HG03045 (cell line): ENCODE measurements around the gene PHACTR4.
"Not testable (repeated sequence)": the region's sequence is repeated elsewhere in the genome, so short reads cannot be mapped to it uniquely, and the experiment has no call there.

ENCODE experiments used
- ATAC-seq: cut with Tn5 transposase; IDR thresholded peaks from one replicate; pipeline ENCODE4 v1.9.1; 2021; ENCODE audit warnings: mild to moderate bottlenecking, moderate library complexity; ENCODE audit not compliant: unreplicated experiment

PHACTR4 gene

DNA sequence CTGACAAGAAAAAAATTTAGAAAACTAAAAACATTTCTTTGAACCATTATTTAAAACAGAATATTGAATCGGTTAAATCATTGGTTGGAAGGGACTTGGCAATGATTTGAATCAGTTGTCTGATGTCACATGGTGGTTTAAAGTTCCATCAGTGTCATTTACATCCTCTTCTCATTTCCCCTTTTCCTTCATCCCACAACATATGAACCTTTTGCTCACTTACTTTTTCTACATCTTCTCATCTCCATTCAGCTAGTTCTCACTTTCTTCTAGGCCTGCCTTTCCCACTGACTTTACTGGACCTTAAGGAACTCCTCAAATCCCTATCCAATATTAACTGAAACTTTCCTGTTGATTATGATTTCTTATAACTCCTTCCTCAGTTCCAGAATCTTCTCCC is 58.5 kb downstream of the PHACTR4 start:
- ATAC-seq = no peak

GRCh38 chr1:28428990-28429520 is 59.5 kb downstream of the PHACTR4 start:
- no peak for ATAC-seq

DNA sequence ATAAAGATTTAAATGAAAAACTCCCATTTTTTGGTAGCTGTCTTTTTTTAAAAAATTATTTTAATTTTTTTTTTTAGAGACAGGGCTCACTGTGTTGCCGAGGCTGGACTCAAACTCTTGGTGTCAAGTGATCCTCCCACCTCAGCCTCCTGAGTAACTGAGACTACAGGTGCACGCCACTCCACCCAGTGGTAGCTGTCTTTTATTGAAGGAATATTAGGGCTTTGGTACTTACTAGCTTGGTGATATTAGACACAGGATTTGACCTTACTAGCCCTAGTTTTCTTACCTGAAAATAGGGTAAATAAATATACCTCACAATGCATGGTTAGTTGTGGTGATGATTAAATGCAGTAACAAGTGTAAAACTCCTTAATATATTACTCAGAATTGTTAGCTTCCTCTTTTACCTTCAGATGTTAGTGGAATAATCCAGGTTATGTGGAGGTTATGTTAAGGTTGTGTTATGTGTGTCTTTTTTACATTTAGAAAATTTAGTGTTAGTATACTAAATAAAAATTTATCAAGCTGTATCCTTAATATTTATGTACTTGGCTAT is 66.8 kb downstream of the PHACTR4 start:
- ATAC-seq = no peak

GRCh38 chr1:28437264-28437923 is 67.9 kb downstream of the PHACTR4 start:
- ATAC-seq = no peak

DNA sequence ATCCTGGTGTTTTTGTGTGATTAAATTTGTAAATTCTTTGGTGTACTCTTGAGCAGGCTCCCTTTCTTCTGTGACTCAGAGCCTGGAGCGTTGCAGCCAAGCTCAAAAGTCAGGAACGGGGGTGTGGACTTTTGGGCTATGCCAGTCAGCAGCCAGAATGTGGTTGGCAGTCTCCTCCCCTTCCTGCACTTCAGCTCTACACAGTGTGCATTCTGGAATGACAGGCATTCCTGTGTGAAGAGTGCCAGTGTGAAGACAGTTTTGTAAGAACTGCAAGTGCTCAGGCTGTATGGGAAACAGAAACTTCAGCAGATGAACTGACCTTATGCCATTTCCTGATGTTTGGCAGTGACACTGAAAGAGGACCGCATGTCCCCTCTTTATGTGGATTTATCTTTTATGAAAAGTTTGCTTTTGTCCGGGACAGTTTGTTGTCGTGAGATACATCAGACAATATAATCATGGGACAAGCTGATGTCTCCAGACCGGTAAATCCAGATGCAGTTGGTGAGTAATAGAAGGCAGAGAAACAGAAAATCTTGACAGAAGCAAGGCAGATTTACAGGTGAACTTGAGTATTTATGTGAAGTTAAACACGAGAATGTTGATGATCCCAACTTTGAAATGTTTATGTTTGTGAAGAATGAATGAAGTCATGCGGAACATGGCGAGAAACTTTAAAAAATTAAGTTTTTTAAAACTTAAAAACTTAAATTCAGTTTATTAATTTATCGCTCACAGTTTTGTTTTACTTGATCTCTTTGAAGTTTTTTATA is 68.6 kb downstream of the PHACTR4 start:
- ATAC-seq = no peak

- ATAC-seq = no peak
Observed at GRCh38 chr1:28439320-28439719, 69.8 kb downstream of the PHACTR4 start.

DNA sequence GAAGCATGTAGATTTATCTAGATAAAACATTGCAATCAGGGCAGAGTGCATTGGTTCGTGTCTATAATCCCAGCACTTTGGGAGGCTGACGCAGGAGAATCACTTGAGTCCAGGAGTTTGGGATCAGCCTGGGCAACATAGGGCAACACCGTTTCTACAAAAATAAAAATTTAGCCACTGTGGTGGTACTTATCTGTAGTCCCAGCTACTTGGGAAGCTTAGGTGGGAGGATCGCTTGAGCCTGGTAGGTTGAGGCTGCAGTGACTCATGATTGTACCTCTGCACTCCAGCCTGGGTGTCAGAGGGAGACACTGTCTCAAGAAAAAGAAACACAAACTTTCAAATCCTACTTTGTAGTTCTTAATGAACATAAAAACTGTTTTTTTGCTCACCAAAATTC is 72.1 kb downstream of the PHACTR4 start:
- no peak for ATAC-seq

DNA sequence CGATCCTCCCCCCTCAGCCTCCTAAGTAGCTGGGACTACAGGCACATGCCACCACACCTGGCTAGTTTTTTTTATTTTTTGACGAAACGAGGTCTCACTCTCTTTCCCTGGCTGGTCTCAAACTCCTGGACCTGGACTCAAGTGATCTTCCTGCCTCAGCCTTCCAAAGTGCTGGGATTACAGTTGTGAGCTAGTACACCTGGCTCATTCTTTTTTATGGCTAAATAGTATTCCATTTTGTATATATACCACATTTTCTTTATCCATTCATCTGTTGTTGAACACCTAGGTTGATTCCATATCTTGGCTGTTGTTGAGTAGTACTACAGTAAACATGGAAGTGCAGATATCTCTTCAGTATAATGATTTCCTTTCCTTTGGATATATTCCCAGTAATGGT is 74.0 kb downstream of the PHACTR4 start:
- no peak for ATAC-seq

DNA sequence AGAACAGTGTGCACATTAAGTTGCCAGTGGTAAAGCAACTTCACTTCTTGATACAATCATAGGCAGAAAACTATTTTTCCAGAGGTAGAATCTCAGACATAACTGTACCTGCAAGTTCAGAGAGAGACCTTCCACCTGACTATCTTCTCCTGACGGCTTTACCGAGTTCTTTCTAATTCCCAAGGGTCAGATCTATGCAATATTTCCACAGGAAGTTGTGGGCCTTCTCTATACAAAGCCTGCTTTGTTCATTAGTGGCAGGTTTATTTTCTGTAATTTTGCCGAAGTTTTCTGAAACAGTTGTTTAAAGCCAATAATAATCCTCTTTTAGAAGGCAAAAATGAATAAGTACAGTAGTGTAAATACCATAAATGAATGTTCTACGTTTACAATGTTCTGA is 78.1 kb downstream of the PHACTR4 start:
- ATAC-seq = no peak

- ATAC-seq = not testable (repeated sequence)
Observed at GRCh38 chr1:28448094-28448611, 78.6 kb downstream of the PHACTR4 start.

GRCh38 chr1:28449904-28450303 is 80.4 kb downstream of the PHACTR4 start:
- no peak for ATAC-seq

DNA sequence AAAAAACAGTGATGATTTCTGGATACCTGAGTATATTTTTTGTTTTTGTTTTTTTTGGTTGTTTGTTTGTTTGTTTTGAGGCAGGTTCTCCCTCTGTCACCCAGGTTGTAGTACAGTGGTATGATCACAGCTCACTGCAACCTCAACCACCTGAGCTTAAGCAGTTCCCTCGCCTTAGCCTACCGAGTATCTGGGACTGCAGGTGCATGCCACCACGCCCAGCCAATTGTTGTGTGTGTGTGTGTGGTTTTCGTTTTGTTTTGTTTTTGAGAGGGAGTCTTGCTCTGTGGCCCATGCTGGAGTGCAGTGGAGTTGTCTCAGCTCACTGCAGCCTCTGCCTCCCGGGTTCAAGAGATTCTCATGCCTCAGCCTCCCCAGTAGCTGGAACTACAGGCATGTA is 81.0 kb downstream of the PHACTR4 start:
- no peak for ATAC-seq

GRCh38 chr1:28451011-28451410 is 81.5 kb downstream of the PHACTR4 start:
- ATAC-seq = no peak

- ATAC-seq = no peak
Observed at GRCh38 chr1:28456078-28456477, 86.5 kb downstream of the PHACTR4 start.

- no peak for ATAC-seq
Observed at GRCh38 chr1:28457678-28458077, 88.1 kb downstream of the PHACTR4 start.

DNA sequence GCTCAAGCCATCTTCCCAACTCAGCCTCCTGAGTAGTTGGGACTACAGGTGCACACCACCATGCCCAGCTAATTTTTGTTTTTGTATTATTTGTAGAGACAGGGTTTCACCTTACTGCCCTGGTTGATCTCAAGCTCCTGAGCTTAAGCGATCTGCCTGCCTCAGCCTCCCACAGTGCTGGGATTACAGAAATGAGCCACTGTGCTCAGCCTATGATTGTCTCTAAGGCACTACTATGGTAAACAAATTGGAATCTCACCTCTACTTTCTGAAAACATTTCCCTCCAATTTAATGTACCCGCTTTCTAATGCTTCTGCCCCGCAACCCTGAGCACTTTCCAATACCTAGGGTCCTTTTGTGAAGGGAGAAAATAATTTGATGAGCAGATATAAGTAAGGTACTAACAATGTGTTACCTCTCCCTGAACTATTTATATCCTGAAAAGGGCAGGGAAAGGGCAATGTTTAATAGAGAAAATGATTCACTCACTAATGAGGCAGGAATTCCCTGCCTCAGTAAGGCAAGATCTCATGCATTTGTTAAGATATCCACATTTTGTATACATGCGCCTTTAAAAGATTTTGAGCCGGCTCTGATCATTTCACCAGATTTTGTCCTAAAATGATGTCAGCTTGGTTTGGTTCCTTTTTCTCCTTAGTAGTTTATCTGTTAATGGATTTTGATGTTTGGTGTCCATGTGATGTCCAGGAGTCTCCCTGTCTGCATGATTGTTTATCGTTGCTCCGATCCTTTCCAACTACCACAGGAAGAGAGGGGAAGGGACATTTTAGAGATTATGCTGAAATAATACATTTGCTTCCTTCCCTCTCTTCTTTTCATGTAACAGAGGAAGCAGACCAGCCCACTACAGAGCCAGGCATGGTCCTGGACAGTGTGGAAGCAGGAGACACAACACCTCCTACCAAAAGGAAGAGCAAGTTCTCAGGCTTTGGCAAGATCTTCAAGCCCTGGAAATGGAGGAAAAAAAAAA is 89.0 kb downstream of the PHACTR4 start:
- ATAC-seq = no peak

DNA sequence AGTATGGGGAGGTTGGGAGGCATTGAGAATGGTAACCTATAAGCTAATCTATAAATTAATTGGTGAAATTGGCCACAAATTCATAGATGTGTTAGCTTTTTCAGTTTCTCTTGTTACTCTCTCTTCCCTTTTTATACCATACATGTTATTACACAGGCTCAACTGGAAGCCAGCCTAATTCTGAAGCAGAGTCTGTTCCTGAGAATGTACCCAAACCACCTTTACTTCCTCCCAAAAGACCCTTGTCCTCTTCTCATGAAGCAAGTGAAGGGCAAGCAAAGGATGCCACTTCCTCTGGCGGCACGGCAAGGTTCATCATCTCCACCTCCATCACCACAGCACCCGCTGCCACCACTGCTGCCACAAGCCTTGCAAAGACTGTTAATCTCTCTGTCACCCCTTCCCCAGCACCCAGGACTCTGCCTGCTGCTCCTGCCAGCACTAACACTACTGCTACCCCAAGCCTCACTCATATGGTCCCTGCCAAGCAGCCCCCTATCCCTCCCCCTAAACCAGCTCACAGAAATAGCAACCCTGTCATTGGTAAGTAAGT is 96.8 kb downstream of the PHACTR4 start:
- no peak for ATAC-seq

DNA sequence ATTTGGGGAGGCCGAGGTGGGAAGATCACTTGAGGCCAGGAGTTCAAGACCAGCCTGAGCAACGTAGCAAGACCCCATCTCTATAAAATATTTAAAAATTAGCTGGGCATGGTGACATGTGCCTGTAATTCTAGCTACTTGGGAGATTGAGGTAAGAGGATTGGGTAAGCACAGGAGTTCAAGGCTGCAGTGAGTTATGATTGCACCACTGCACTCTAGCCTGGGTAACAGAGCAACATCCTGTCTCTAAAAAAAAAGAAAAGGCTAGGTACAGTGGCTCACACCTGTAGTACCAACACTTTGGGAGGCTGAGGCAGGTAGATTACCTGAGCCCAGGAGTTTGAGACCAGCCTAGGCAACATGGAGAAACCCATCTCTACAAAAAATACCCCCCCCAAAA is 100.6 kb downstream of the PHACTR4 start:
- no peak for ATAC-seq

DNA sequence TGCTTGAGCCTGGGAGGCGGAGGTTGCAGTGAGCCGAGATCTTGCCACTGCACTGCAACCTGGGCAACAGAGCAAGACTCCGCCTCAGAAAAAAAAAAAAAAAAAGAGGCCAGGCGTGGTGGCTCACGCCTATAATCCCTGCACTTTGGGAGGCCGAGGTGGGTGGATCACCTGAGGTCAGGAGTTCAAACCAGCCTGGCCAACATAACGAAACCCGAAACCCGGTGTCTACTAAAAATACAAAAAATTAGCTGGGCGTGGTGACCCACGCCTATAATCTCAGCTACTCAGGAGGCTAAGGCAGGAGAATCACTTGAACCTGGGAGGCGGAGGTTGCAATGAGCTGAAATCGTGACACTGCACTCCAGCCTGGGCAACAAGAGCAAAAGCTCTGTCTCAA is 110.0 kb downstream of the PHACTR4 start:
- not testable (repeated sequence) for ATAC-seq

DNA sequence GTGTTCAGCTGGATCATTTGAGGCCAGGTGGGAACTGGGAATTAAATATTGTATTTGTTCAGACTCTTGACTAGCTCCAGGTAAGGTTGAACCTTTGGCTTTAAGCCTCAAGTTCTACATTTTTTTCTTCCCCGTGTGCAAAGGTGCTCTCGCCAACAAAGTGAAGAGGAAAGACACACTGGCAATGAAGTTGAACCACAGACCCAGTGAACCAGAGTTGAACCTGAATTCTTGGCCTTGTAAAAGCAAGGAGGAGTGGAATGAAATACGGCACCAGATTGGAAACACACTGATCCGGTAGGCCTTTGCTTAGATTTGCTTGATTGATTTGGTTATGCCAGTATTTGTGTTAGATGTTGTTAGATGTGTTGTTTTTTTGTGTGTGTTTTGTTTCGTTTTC is 110.8 kb downstream of the PHACTR4 start:
- ATAC-seq = no peak
